HepG2 (cell line): ENCODE measurements around the gene GRM5.

ENCODE experiments used
- CTCF ChIP-seq: sonication (generic); formaldehyde crosslinking; IDR thresholded peaks from 2 replicates; pipeline ENCODE4 v1.5.0; 2020; ENCODE audit warnings: mild to moderate bottlenecking, missing genetic modification reagents, moderate library complexity
- EZH2 ChIP-seq: conservative IDR thresholded peaks from 2 replicates; pipeline ENCODE4 v1.6.1; 2012; ENCODE audit warnings: mild to moderate bottlenecking, low read depth, low read length, moderate library complexity
- PATZ1 ChIP-seq: sonication (generic); formaldehyde crosslinking; IDR thresholded peaks from 2 replicates; pipeline ENCODE4 v1.4.0; 2020; ENCODE audit warnings: missing genetic modification reagents
- POLR2AphosphoS5 ChIP-seq: IDR thresholded peaks from 2 replicates; pipeline ENCODE4 v1.6.1; 2012; ENCODE audit warnings: low read depth, low read length
- ZNF543 ChIP-seq: sonication (generic); formaldehyde crosslinking; IDR thresholded peaks from 2 replicates; pipeline ENCODE4 v1.4.0; 2020; ENCODE audit warnings: mild to moderate bottlenecking, missing genetic modification reagents
- TF ChIP-seq, protein P1 (sequence below): sonication (generic); formaldehyde crosslinking; IDR thresholded peaks from one replicate; pipeline ENCODE4 v1.5.1; 2020; ENCODE audit warnings: mild to moderate bottlenecking, missing genetic modification reagents; ENCODE audit errors: not compliant biosample characterization

- TF ChIP-seq, protein P1, sequence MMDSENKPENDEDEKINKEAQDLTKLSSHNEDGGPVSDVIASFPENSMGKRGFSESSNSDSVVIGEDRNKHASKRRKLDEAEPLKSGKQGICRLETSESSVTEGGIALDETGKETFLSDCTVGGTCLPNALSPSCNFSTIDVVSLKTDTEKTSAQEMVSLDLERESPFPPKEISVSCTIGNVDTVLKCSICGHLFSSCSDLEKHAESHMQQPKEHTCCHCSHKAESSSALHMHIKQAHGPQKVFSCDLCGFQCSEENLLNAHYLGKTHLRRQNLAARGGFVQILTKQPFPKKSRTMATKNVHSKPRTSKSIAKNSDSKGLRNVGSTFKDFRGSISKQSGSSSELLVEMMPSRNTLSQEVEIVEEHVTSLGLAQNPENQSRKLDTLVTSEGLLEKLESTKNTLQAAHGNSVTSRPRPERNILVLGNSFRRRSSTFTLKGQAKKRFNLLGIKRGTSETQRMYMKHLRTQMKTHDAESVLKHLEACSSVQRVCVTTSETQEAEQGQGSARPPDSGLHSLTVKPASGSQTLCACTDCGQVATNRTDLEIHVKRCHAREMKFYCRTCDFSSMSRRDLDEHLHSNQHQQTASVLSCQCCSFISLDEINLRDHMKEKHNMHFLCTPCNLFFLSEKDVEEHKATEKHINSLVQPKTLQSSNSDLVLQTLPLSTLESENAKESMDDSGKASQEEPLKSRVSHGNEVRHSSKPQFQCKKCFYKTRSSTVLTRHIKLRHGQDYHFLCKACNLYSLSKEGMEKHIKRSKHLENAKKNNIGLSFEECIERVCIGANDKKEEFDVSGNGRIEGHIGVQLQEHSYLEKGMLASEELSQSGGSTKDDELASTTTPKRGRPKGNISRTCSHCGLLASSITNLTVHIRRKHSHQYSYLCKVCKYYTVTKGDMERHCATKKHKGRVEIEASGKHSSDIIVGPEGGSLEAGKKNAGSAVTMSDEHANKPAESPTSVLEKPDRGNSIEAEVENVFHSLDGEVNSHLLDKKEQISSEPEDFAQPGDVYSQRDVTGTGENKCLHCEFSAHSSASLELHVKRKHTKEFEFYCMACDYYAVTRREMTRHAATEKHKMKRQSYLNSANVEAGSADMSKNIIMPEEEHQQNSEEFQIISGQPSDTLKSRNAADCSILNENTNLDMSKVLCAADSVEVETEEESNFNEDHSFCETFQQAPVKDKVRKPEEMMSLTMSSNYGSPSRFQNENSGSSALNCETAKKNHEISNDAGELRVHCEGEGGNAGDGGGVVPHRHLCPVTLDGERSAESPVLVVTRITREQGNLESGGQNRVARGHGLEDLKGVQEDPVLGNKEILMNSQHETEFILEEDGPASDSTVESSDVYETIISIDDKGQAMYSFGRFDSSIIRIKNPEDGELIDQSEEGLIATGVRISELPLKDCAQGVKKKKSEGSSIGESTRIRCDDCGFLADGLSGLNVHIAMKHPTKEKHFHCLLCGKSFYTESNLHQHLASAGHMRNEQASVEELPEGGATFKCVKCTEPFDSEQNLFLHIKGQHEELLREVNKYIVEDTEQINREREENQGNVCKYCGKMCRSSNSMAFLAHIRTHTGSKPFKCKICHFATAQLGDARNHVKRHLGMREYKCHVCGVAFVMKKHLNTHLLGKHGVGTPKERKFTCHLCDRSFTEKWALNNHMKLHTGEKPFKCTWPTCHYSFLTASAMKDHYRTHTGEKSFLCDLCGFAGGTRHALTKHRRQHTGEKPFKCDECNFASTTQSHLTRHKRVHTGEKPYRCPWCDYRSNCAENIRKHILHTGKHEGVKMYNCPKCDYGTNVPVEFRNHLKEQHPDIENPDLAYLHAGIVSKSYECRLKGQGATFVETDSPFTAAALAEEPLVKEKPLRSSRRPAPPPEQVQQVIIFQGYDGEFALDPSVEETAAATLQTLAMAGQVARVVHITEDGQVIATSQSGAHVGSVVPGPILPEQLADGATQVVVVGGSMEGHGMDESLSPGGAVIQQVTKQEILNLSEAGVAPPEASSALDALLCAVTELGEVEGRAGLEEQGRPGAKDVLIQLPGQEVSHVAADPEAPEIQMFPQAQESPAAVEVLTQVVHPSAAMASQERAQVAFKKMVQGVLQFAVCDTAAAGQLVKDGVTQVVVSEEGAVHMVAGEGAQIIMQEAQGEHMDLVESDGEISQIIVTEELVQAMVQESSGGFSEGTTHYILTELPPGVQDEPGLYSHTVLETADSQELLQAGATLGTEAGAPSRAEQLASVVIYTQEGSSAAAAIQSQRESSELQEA (CRISPR knock-in tag) = no peak
- TF ChIP-seq ZNF543 (no peak), POLR2AphosphoS5 (no peak), PATZ1 (no peak), CTCF (no peak), EZH2 (no peak)
These were observed 369.9 kb downstream of the GRM5 start for GRCh38 chr11:88695689-88696414.
